ENCODE measurements around the gene TGM2.

Gene TGM2

GRCh38 chr20:38141889-38142494, 23.1 kb downstream of the TGM2 start:
- FAIRE-seq, result no peak

DNA sequence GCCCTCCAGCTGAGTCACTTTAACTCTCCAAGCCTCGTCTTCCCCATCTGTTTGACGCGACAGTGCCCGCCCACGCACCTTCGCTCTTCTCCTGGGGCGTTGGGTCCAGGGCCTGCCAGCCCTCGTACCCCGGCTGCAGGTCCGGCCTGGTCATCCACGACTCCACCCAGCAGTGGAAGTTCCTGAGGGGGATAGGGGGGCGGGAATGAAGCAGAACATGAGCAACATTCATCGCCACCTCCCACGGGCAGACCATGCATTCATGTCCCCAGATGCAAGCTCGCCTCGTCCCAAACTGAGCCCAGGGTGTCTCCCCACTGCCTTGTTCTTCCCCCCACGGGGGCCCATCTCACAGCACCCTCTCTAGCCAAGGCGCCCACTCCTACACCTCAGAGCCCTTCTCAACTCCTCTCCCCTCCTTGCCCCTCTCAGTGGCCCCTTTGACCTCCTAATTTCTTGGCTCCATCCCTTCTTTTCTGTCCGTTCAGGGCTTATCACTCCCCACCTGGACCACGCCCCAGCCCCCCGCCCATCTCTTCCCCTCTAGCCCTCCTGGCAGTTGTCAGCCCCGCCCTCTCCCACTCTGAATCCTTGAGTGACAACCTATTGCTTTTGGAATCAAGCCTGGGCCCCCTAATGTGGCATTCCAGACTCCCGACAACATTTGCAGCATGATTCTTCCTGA, 23.7 kb downstream of the TGM2 start:
- no peak for FAIRE-seq

DNA sequence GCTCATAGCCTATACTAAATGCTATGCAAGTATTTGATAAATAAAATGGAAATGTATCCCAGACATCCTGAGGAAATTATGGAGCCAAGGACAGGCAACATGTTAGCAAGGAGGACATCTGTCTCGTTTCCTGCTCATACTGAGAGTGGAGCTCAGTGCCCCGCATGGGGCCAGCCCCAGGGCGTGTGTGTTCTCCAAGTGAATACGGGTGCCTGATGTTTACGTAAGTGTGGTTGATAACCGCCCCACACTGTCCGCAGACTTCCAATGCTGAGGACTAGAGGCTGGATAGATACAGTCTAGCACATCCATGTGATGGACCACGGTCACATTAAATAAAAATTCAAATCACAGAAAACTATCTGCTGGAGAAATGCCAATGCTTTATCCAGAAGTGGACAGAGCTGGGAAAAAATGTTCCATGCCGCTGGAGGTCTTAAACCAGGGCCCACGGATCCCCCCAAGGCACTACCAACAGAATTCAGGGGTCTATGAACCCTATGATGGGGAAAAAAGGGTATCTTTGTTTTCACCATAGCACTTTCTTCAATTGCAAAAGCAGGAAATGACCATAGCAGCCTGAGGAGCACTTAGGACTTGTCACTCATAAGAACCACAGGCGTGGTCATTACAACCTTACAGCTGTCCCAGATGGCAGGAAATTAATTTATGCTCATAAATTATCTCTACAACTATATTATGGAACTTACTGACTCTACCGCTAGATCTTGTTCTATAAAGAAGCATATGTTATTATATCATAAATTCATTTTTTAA, 24.9 kb downstream of the TGM2 start:
- FAIRE-seq, result no peak

GRCh38 chr20:38139156-38139912, 25.7 kb downstream of the TGM2 start:
- no peak for FAIRE-seq

DNA sequence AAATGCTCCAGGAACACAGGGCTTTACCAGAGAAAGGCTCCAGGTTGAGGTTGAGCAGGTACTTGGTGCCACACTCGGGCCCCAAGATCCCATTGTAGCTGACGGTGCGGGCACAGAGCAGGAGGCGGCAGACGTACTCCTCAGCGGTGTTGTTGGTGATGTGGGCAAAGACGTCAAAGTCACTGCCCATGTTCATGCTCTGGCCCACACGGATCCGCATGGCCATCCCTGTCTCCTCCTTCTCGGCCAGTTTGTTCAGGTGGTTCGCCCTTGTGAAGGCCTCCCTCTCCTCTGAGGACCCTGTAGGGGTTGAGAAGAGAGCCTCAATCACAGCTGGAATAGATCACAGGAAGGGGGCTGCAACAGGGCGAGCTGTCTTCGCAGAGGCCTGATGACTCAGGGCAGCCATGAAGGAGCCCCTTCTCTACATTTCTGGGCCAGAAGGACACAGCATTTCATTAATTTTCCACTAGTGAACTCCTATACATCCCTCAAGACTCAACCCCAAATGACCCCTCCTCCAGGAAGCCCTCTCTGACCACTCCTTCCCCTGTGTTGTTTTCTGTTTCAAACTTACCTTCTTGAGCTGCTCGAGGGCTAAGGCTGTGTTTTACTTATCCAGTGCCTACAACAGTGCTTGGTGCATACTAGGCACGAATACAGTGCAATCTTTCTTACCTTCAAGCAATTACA, 26.8 kb downstream of the TGM2 start:
- no peak for FAIRE-seq

DNA sequence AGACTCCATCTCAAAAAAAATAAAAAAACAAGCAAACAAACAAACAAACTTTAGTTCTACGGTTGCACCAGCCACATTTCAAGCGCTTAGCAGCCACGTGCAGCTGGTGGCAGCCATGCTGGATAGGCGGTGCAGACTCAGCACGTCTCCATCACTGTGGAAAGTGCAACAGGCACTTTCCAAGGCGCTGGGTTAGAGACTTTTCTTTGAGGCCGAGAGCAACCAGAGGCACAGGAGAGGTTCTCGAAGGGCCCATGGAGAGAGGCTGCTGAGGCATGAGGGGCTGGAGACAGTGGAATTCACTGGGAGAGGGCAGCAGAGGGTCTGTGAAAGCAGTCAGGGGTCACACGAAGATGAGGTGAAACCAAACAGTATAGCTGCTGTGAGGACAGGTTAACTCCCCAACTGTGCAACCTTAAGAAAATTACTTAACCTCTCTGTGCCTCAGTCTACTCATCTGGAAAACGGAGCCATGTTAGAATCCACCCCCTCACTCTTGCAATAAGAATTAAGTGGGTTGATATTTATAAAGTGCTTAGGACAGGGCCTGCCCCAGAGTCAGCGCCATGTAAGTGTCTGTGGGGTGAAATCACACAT, 27.5 kb downstream of the TGM2 start:
- no peak for FAIRE-seq

DNA sequence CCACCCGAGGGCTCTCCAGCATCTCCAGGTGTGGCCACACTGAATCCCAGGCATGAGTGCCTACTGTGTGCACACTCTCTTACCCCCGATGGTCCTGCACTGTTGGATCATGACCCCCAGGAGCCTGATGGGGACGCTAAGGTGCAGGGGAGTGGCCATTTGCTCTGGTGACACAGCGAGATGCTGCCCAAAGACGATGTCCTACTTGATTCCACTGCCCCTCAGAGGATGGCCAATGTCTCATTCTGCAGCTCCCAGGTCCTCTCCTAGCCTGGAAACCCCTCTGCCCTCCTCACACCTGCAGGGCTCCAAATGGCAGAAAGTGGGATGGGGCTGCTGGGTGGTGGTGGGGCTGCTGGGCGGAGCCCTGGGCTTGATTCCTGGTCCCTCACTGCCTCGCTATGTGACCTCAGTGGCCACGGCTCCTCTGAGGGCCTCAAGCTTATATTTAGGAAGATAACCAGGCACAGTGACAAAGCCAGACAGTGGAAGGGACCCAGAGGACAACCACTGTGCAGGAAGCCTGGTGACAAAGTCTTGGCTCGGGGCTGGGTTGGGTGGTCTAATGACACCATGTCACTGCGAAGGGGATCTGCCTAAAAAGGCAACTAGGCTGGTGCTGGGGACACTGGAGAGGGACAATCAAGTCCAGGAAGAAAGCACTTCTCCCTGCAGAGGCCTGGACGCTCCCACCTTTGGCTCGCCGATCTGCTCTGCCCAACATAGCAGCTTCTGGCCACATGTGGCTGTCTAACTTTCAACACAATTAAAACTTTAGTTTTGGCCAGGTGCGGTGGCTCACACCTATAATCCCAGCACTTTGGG, 28.4 kb downstream of the TGM2 start:
- FAIRE-seq, result no peak

DNA sequence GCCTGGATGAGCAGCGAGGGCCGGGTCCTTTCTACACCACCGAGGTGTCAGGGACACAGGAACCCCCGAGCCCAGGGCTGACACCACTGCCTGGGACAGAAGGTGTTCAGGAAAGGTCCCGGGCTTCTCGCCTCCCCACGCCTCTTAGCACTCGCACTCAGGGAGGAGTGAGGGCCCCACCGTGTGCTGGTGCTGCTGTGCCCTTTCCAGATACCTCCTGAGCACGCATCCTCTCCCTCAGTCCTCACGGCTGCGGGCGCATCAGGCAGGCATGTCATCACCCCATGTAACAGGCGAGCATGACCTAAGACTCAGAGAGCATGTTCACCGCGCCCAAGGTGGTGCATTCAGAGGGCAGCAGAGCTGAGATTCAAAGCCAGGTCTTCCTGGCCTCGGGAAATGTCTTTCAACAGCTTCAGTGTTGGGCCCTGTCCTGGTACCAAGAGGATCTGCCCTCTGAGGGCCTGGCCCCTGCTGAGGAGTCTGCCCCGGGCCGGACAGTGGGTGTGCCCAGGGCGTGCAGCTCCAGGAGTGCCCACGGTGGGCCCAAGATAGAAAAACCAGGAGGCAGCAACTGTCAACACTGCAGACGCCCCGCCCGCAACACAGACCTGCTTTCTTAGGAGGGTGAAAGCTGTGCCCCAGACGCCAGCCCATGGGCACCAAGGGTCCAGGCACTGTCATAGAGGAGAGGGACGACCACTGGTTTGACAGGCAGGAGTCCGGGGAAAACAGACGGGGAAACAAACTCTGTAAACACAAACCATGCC, 29.2 kb downstream of the TGM2 start:
- no peak for FAIRE-seq

DNA sequence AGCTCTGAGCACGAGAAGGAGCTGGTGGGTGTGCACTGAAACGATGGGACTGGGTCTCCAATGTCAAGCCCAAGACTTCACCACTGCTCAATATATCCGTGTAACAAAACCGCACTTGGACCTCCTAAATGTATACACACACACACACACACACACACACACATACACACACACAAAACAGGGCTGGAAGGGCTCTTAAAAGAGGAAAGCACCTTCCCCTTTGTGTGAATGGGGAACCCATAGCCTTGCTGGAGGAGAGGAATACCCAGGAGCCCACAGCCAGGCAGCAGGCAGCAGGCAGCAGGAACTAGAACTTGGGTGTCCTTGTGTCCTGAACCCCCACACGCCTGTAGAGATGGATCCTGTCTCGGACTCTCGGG, 29.8 kb downstream of the TGM2 start:
- no peak for FAIRE-seq

- no peak for FAIRE-seq
Measured at GRCh38 chr20:38134427-38135270, 30.4 kb downstream of the TGM2 start.

GRCh38 chr20:38133680-38134426, 31.2 kb downstream of the TGM2 start:
- FAIRE-seq, result no peak

GRCh38 chr20:38132910-38133501, 32.1 kb downstream of the TGM2 start:
- no peak for FAIRE-seq

GRCh38 chr20:38132156-38132909, 32.7 kb downstream of the TGM2 start:
- FAIRE-seq, result no peak

DNA sequence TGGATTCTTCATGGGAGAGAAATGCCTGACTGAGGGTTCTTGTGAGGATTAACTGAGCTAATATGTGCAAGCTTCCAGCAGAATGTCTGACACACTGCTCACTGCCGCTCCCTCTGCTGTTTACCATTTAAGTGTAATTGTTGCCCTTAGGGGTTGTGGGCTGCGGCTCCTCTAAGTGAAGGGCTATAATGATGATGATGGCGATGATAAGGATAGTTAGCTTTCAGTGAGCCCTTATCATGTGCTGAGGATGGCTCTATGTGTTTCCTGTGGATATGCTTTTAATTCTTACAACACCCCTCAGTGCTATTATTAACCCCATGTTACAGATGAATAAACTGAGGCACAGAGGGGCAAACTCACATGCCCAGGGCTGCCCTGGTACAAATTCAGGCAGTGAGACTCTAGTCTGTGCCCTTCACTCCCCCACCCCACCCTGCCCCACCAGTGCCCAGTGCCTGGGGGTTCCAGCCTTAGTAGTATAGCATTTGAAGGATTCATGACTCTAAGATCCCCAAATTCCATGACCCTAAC, 33.4 kb downstream of the TGM2 start:
- FAIRE-seq, result no peak

DNA sequence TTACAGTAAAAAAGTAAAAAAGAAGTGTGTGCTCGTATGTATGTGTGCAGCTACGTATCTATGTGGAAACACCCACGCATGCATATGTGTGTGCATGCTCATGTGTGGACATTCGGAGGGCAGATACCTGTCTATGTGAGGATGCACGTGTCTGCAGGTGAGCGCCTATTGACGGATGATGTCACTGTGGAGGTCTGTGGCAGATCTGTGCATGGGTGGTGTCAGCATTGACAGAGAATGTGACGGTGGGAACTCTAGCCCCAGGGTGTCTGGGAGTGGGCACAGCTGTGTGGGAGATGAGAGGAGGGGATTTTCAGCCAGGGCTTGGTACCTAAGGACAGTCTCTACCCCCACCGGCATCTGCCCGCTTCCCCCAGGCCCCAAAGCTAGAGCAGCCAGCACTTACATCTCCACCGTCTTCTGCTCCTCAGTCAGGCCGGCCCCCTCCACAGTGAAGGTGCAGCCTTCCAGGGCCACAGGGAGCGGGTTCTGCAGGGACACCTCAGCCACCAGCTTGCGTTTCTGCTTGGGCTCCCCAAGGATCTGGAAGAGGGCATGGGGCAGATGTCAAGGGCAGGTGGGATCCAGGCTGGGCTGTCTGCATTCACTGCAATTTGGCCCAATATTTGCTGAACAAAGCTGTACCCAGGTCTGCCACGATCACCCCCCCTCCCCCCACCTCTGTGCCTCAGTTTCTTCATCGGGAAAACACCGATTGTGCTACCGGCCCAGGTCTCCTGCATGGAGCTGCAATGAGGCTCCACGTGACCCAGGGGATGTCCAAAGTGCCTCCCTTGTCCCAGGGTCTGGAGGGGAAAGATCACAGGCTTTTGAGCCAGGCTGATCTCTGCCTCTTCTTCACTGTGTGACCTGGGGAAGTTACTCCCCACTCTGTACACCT, 34.1 kb downstream of the TGM2 start:
- no peak for FAIRE-seq

- no peak for FAIRE-seq
Measured at GRCh38 chr20:38129893-38130609, 35.0 kb downstream of the TGM2 start.
